ENCODE measurements around the gene OXNAD1.

Gene OXNAD1

DNA sequence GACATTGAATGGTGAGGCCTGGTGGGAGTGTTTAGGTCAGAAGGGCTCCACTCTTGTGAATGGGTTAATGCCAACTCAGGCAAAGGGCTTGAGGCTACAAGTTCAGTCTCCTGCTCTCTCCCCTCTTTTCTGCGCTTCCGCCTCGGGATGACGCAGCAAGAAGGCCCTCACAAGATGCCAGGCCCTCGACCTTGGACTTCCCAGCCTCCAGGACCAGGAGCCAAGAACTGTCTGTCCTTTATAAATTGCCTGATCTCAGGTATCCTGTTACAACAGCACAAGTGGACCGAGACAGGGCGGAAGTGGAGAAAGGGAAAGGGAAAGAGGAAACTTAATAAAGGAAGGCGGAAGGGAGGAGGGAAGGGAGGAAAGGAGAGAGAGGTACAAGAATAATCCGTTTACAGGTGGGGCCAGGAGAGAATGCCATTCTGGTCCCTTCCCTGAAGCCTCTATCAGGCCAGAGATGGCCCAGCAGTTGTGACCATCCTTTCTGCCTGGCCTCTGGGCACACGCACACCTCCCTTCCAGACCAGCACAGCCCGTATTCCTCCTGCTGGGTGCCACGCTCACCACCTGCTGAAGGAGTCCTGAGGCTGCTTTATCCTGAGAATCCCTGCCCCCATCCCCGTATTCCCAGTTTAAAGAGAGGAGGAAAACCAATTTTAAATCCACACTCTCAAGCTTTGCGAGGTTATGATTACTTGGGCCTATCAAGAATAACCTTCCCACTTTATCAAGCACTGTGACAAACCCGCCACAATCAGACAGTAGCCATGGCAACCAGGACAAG is 64.2 kb downstream of the OXNAD1 start:
- DNase-seq (ENCODE audit: low spot score): no peak

DNA sequence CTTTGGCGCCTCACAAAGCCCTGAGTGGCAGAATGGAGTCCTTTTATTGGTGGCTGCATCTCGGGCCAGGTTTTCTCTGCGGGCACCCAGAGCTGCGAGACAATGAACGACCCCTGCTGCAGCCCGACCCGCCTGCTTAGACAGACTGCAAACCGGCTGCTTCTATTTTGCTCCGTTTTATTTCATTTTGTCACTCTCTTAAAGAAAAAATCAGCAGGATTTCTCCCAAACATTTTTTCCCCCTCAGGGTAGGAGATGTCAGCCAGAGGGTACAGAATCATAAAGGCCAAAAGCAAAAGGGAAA is 64.8 kb downstream of the OXNAD1 start:
- no peak for DNase-seq (ENCODE audit: low spot score)

DNA sequence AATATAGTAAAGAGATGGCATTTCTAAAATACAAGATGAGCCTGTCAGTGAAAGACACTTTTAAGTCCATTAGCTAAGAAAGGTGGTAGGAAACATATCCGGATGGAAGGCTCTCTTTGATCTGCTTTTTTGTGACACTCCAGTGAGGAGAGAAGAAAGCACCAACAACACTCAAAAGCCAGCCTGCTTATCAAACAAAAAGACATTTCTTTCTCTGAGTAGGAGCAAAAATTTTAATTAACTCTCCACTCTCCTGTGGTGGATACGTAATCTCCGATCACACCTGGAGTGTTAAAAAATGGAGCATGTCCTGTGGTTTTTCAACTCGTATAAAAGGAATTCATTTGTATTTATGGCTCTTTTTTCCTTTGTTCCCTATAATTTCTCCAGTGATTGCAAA is 65.3 kb downstream of the OXNAD1 start:
- DNase-seq (ENCODE audit: low spot score): no peak

DNA sequence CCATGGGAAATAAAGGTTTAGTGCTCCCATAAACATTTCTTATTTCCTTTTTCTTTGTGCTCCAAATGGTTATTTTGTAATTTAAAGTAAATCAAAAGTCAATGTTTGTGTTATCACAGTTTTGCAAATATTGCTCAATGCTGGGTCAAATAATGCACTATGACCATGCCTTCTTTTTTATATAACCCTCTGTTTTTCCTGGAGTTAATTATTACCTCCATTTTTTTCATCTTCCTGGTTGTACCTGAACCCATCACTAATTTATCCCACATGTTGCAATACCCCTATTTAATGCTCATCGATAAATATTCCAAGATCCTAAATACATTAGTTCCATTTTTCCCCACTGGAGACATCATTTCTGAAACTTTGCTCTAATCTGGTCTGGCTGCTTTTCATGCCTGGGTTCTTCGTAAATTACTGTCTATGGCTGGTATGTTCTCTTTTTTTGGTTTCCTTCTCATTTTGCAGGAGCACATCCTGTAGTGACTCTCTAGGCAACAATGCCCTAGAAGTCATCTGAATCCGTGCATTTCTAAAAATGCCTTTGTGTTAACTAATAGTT is 66.4 kb downstream of the OXNAD1 start:
- no peak for DNase-seq (ENCODE audit: low spot score)

DNA sequence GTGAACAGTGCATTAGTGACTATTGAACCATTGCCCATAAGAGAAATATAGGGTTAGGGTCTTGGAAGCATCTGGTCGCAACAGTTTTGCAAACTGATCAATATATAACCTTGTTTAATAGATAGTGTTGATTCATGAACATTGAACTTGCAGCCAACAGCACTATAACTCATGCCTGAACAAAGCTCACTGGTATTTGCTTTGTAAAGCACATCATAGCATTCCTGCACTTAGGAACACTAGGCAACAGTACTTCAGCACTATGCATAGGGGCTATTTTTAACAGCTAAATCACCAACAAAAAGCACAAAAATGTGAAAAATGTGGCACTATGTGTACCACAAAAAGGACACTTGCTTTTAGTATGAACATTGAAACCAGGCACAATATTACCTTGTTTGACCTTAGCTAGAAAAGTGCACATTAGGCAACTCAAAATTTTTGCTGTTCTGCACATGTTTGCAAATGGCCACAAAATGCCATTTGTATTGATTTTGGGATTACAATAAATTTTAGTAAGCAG is 68.0 kb downstream of the OXNAD1 start:
- DNase-seq (ENCODE audit: low spot score): peak; percentile 25

DNA sequence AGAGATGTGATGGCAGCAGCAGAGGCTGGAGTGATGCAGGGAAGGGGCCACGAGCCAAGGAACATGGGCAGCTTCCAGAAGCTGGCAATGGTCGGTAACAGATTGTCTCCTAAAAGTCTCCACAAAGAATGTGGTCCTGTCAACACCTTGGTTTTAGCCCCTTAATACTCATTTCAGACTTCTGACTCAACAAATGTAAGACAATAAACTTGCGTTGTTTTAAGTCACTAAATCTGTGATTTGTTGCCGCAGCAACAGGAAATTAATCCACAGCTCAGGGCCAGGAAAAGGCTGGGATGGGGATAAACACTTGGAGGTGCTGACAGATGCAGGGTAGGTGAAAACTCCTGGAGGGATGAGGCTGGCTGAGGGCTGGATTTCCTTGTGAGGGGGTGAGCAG is 69.9 kb downstream of the OXNAD1 start:
- DNase-seq (ENCODE audit: low spot score): no peak

DNA sequence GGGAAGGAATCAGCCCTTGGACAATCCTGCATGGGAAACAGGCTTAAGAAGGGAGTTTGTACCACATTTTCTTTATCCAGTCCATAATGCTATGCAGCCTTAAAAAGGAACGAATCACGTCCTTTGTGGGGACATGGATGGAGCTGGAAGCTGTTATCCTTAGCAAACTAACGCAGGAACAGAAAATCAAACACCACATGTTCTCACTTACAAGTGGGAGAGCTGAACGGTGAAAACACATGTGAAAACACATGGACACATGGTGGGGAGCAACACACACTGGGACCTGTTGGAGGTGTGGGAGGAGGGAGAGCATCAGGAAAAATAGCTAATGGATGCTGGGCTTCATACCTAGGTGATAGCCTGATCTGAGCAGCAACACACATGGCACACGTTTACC is 70.3 kb downstream of the OXNAD1 start:
- no peak for DNase-seq (ENCODE audit: low spot score)

DNA sequence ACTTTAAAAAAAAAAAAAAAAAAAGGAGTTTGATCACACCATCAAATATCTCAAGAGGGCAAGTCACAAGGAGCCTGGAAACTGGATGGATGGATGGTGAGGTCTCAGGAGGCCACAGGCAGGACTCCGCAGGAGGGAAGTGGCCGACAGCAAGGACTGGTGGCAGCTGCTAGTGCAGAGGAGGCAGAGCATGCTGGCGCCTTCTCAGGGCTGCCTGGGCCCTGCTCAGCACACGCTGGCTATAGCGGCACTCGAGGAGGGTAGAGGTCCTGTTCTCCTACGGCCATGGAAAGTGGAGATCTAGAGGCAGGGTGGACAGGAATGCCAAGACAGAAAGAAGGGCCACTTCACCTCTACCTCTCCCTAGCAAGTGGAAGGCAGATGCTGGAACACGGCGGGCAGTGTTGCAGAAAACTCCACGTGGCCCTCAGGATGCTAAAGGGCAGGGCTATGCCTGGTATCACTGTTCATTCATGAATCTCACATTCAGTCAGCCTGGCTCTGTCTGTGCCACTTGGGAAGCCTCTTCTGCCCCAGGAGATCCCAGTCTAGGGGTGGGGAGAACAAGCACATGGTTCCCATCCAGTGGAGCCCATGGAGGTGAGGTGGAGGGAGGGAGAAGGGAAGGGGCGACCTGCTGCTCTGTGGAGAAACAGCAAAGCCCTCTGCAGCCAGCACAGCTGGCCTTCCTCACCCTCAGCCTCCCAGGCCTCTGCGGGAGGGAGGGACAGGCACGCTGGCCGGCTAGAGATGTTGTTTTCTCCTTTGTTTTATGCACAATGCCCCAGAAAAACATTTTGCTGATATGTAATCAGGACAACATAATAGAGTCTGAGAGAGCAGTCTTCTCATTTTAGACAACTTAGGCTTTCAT is 71.0 kb downstream of the OXNAD1 start:
- no peak for DNase-seq (ENCODE audit: low spot score)

DNA sequence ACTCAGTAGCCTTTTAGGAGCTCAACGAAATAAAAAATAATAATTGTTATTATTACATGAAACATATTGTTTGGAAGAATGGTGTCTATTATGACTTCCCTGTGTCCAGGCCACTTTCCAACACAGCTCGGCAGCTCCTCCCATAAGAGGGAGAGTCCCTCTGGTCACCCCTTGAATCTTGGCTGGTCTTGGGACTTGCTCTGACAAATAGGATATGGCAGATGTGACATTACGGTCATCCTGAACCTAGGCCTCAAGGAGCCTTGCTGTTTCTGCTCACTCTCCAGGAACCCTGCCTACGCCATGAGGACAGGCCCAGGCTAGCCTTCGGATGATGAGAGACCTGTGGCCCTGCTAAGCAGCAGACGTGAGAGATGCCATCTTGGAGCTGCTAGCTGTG is 71.8 kb downstream of the OXNAD1 start:
- no peak for DNase-seq (ENCODE audit: low spot score)

DNA sequence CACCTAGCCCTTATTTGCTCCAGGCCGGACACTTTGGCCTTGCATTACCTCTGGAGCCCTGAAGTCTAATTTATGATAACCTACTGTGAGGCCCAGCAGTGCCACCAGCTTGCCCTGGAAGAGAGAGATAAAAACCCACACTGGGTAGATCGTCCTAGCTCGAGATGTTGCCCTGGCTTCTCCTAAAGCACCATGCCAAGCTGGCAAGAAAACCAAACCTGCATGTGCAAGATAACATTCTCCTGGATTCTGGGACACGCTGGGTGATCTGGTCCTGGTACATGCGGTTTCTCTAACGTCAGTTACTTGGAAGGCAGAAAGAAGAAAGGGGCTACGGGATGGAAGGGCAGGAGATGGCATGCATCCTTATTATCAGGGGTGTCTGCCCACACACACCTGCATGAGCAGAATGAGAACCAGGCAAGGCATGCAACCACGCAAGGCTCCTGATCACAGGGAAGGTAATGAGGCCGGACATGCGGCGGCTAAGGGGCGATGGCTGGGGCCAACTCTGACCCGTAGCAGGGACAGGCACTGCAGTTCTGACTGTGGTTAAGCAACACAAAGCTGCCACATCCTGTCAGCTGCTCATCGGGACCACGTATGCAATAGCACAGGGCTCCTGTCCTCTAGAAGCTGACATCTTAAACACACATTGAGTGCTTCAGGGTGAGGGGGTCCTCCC is 73.0 kb downstream of the OXNAD1 start:
- no peak for DNase-seq (ENCODE audit: low spot score)

DNA sequence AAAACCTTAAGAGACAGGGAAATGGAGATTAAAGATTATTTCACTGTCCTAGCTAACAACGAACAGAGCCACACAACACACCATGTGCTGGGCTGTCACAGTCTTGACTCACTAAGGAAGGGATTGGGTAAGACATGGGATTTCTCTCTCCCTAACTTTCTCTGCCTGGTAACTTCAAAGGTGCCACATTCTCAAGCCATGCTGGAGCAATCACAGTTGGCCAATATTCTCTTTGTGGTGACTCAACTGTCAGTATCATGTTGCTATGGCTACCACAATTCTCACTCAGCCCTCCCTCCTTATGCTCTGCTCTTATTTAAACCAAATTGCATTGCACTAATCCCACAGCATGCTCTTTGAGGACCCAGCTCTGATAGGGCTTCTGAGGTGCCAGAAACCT is 74.0 kb downstream of the OXNAD1 start:
- peak; percentile 88 for DNase-seq (ENCODE audit: low spot score)

DNA sequence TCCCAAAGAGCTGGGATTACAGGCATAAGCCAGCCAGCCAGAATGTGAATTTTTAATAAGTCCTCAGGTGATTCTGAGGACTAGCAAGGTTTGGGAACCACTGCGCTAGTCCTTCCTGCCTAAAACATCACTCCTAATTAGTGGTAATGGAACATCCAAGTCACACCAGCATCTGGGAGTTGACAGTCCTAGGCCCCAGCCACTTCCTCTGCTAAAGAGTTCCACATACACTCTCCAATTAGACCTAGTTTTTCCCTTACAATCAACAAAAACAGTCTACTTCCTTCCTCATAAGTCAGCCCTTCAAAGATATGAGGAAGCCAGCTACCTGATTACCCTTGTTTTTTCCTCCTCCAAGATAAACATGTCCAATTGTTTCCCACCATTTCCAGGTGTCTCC is 78.1 kb downstream of the OXNAD1 start:
- no peak for DNase-seq (ENCODE audit: low spot score)

DNA sequence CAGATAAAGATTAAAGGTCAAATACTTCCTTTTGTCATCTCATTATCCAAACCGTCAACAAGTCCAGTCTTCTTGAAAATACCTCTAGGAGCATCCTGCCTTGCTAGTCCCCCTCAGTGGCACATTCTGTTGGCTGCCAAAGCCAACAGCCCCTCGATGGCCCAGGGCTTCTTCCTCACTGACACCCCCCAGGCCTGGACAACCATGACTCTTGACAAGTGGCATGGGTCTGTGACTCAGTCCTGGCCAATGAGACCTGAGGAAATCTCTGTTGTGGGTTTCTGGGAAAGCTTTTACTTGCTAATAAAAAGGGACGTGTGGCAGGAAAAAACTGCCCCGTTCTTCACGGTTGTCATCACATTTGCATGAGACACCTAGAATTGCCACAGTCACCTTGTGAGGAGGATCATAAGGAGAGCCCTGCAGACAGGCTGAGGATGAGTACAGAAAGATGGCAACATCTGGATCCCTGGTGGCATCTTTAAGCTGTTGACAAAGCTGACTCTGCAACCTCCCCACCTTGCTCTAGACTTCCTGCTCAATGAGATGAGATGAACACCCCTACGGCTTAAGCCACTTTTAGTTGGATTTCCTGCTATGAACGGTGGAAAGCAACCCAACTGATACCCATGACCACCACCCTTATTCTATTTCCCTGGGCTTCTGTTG is 81.5 kb downstream of the OXNAD1 start:
- no peak for DNase-seq (ENCODE audit: low spot score)

DNA sequence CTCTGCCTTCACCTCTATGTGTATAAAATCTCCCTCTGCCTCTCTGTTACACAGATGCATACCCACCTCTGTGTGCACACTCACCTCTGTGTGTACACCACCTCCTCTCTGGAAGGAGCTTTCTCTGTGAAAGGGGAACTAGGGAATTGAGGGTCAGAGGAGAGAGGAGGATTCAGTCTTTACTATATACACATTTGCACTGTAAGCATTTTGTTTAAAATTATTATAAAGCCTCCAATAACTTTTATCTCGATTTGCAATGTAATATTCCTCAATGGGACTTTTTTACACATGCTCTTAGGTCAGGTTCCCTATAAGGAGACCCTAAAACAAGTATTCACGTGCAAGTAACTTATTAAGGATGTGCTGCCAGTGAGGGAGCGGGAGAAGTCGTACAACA is 82.5 kb downstream of the OXNAD1 start:
- DNase-seq (ENCODE audit: low spot score): no peak

DNA sequence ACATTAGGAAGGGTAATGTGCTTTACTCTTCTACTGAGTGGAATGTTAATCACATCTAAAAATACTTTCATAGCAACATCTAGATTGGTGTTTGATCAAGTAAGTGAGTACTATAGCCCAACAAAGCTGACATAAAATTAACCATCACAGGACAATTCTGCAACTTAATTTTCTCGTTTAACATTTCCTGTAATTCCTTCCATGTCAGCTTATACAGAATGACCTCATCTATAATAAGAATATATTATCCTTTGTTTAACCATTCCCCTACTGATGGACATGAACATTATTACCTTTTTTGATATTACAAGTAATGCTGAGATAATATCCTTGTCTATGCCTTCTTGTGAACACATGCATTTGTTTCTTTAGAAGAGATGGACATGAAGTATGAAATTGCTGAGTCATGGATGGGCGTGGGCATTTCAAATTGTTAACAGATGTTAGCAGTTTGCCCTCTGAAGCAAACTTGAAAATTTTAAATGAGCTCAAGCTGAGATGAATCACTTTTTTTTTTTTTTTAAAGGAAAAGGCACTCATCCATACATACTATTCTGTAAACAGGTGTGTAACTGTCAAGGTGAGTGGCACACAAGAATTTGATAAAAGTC is 85.1 kb downstream of the OXNAD1 start:
- DNase-seq (ENCODE audit: low spot score): peak; percentile 39

DNA sequence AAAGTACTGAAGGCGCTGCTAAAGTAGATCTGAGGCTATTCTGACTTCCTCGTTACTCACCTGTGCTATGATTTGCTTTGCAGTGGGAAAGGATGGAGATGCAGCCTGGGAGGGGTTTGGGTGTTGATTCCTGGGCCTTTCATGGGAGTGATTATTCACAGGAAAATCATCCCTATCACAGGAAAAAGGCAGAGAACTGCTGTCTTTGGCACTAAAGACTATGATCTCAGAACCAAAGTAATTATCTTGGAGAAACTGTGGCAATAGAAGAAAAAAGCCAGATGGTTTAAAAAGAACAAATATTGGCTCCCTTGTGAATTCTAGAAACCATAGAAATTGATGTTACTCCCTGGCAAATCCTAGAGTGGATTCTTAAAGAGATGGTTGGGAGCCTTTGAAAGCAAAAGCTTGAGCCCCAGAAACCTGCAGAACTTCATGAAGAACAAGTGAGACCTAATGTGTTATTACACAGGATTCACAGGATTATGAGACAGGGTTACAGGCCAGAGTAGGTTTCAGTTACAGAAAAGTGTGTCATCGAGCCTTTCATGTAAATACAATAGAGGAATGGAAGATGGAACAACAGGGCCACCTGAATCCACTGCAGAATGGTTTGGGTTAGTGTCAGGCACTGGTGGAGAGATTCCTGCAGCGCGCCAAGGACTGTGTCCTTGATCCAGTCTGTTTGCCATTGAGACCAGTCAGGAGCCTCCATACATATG is 85.7 kb downstream of the OXNAD1 start:
- no peak for DNase-seq (ENCODE audit: low spot score)

DNA sequence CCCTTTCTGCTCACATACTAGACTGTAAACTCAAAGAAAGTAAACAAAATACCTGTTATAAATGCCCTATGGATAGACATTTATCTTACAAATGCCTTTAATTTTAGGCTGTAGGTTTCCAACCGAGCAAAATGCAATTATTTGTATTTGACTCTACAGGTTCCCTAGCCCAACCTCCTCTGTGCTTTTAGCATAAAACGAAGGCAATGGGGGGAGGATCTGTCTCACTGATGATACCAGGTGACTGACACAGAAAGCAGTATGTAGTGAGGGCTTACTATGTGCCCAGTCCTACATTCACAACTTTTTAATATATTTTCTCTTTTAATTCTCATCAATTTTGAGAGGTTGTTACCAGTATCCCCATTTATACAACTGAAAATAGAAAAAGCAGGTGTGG is 87.4 kb downstream of the OXNAD1 start:
- no peak for DNase-seq (ENCODE audit: low spot score)

DNA sequence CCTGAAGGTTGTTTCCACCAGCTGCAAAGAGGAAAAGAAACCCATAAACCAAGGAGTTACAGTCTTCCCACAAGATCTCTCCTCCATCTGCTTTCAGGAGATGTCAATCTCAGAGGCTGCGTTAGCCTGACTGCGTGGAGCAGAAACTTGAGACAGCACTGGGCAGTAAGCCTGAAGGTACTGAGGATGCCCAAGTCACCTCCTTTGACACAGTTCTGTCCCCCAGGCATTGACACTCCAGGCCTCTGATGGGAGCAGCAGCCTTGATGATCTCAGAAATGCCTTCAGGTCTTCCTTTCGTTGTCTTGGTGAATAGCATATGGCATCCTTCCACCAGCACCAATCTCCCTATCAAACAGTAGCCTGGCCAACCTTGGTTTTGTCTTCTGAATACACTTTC is 89.3 kb downstream of the OXNAD1 start:
- DNase-seq (ENCODE audit: low spot score): no peak

Data from AG08396 (cell line).